ENCODE results near the gene SLC44A2.

GRCh38 chr19:10661946-10662345 lies 36.6 kb downstream of the SLC44A2 start:
- TF ChIP-seq POLR2A (IDR thresholded peaks at IDR 0.05; ENCODE audit: low read depth, low read length) (no peak), TAF1 (IDR thresholded peaks at IDR 0.05; ENCODE audit: borderline replicate concordance, low read depth, low read length) (no peak)
